Osteoblast (primary cell): ENCODE results near the gene SLC6A16. TPM values are rescaled to one million over a fixed set of nuclear protein-coding genes. Genes with fewer than 3 reads are reported as not detected.

Experiments
- DNase-seq: peaks from one replicate; pipeline ENCODE4 v3.0.0; 2011; ENCODE audit warnings: low spot score, mixed read lengths; ENCODE audit not compliant: insufficient read length; ENCODE audit errors: missing footprints
- H2AFZ ChIP-seq: 2 replicates; pipeline ENCODE4 v1.6.0; 2011; ENCODE audit warnings: mild to moderate bottlenecking, low read length
- H3K27ac ChIP-seq: 2 replicates; pipeline ENCODE4 v1.5.1; 2011; ENCODE audit warnings: mild to moderate bottlenecking, low read depth, low read length, moderate library complexity
- H3K27me3 ChIP-seq: 2 replicates; pipeline ENCODE4 v1.6.0; 2012; ENCODE audit warnings: mild to moderate bottlenecking, control low read depth, inconsistent platforms, low read length, moderate library complexity; ENCODE audit not compliant: insufficient read depth
- H3K36me3 ChIP-seq: 2 replicates; pipeline ENCODE4 v1.5.1; 2011; ENCODE audit warnings: mild to moderate bottlenecking, low read length, control low read depth, moderate library complexity; ENCODE audit not compliant: insufficient read depth
- H3K4me1 ChIP-seq: 2 replicates; pipeline ENCODE4 v1.5.1; 2011; ENCODE audit warnings: mild to moderate bottlenecking, low read length, control low read depth, moderate library complexity; ENCODE audit not compliant: insufficient read depth
- H3K4me2 ChIP-seq: 2 replicates; pipeline ENCODE4 v1.6.0; 2011; ENCODE audit warnings: mild to moderate bottlenecking, low read length; ENCODE audit not compliant: insufficient read depth
- H3K4me3 ChIP-seq: fragments of 200-600 bp; sonication (generic); 3 replicates; pipeline ENCODE4 v1.5.1; 2012; ENCODE audit warnings: mild to moderate bottlenecking, low read length, inconsistent platforms; ENCODE audit not compliant: insufficient read depth
- H3K79me2 ChIP-seq: 2 replicates; pipeline ENCODE4 v1.6.0; 2012; ENCODE audit warnings: mild to moderate bottlenecking, low read length, control low read depth, inconsistent platforms; ENCODE audit not compliant: insufficient read depth
- H3K9me3 ChIP-seq: 2 replicates; pipeline ENCODE4 v1.5.1; 2011; ENCODE audit warnings: low read depth, low read length, control low read depth
- H4K20me1 ChIP-seq: 2 replicates; pipeline ENCODE4 v1.6.0; 2012; ENCODE audit warnings: mild to moderate bottlenecking, low read length, control low read depth; ENCODE audit not compliant: insufficient read depth
- small RNA-seq: library from RNA; depleted of rRNA; stranded (forward); fragments of <200 nt; gene quantifications from one replicate; pipeline ENCODE3, GENCODE V24; 2012
- total RNA-seq: library from RNA; depleted of rRNA; stranded (reverse); fragments of >200 nt; gene quantifications from 2 replicates; pipeline ENCODE4 v1.2.3, GENCODE V29; 2012
- TF ChIP-seq, protein P1 (sequence below): IDR thresholded peaks from 2 replicates; pipeline ENCODE4 v1.5.1; 2011; ENCODE audit warnings: mild to moderate bottlenecking, low read depth, low read length, moderate library complexity; ENCODE audit errors: extremely low read depth

Gene SLC6A16
- total RNA-seq, 1 donor, result 0.72 TPM

GRCh38 chr19:49243726-49244125 is 81.3 kb downstream of the SLC6A16 start:
- H3K27ac ChIP-seq, result no peak overlapping the region
- no peaks in the 10 kb centered on the region for H3K4me1 ChIP-seq
- no peaks in the 10 kb centered on the region for H4K20me1 ChIP-seq
- H3K9me3 ChIP-seq, result no peaks in the 10 kb centered on the region
- H3K36me3 ChIP-seq, result no peaks in the 10 kb centered on the region
- TF ChIP-seq, protein P1, sequence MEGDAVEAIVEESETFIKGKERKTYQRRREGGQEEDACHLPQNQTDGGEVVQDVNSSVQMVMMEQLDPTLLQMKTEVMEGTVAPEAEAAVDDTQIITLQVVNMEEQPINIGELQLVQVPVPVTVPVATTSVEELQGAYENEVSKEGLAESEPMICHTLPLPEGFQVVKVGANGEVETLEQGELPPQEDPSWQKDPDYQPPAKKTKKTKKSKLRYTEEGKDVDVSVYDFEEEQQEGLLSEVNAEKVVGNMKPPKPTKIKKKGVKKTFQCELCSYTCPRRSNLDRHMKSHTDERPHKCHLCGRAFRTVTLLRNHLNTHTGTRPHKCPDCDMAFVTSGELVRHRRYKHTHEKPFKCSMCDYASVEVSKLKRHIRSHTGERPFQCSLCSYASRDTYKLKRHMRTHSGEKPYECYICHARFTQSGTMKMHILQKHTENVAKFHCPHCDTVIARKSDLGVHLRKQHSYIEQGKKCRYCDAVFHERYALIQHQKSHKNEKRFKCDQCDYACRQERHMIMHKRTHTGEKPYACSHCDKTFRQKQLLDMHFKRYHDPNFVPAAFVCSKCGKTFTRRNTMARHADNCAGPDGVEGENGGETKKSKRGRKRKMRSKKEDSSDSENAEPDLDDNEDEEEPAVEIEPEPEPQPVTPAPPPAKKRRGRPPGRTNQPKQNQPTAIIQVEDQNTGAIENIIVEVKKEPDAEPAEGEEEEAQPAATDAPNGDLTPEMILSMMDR, result no peak
- no peak overlapping the region for H3K4me2 ChIP-seq
- H2AFZ ChIP-seq, result no peak overlapping the region
- no peak overlapping the region for H3K4me3 ChIP-seq
- no peaks in the 10 kb centered on the region for H3K27me3 ChIP-seq
- no peak for DNase-seq
- no peaks in the 10 kb centered on the region for H3K79me2 ChIP-seq

GRCh38 chr19:49243129-49243528 is 81.9 kb downstream of the SLC6A16 start:
- peak; percentile 51 for DNase-seq

DNA sequence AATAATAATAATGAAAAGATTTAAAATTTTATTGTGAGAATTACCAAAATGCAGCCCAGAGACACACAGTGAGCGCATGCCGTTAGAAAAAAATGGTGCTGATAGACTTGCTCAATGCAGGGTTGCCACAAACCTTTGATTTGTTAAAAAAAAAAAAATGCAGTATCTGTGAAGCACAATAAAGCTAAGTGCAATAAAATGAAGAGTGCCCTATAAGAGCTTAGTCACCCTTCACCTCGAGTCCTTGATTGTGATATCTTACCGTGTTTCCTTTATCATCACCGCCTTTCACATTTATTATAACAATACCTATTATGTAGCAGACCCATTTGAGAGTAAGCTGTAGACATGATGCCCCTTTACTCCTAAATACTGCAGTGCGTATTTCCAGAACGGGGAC is 83.2 kb downstream of the SLC6A16 start:
- Histone ChIP-seq H2AFZ (no peak overlapping the region), H3K27me3 (no peaks in the 10 kb centered on the region), H3K27ac (no peak overlapping the region), H3K4me1 (no peaks in the 10 kb centered on the region), H3K4me2 (no peak overlapping the region), H3K9me3 (no peaks in the 10 kb centered on the region), H3K36me3 (no peaks in the 10 kb centered on the region), H3K79me2 (no peaks in the 10 kb centered on the region), H3K4me3 (no peak overlapping the region), H4K20me1 (no peaks in the 10 kb centered on the region)
- DNase-seq, result no peak
- TF ChIP-seq, protein P1, result no peak

More at GRCh38 chr19:49243129-49243528, 81.9 kb downstream of the SLC6A16 start:
- Histone ChIP-seq H3K27ac (no peak overlapping the region), H4K20me1 (no peaks in the 10 kb centered on the region), H3K79me2 (no peaks in the 10 kb centered on the region), H3K9me3 (no peaks in the 10 kb centered on the region), H2AFZ (no peak overlapping the region), H3K36me3 (no peaks in the 10 kb centered on the region), H3K4me1 (no peaks in the 10 kb centered on the region), H3K4me3 (no peak overlapping the region), H3K27me3 (no peaks in the 10 kb centered on the region), H3K4me2 (no peak overlapping the region)
- TF ChIP-seq, protein P1, result no peak

Small RNAs within 50 kb of the gene (small RNA-seq; reads per million reads assigned to genes)
- not detected for gene MIR4324

Other genes starting within 250 kb of the SLC6A16 start
- gene SNRNP70, start 239.7 kb downstream of the SLC6A16 start, total RNA-seq, result 105 and 111 TPM in 2 replicates
- 5.6 and 6.2 TPM in 2 replicates for gene LIN7B, start 210.8 kb downstream of the SLC6A16 start, total RNA-seq
- gene C19orf73, start 206.0 kb downstream of the SLC6A16 start, total RNA-seq, result 0.36 TPM in 1 of 2 replicates, not detected in the other
- gene PPFIA3, start 205.6 kb downstream of the SLC6A16 start, total RNA-seq, result 1.1 and 1.2 TPM in 2 replicates
- gene HRC, start 169.8 kb downstream of the SLC6A16 start, total RNA-seq, result not detected in 2 replicates
- gene TRPM4, start 167.4 kb downstream of the SLC6A16 start, total RNA-seq, result 15.9 and 20.6 TPM in 2 replicates
- gene CD37, start 10.2 kb upstream of the SLC6A16 start, total RNA-seq, result 0.36 TPM in 1 of 2 replicates, not detected in the other
- 40.1 and 41.3 TPM in 2 replicates for gene TEAD2, start 37.2 kb upstream of the SLC6A16 start, total RNA-seq
- gene DKKL1, start 38.7 kb upstream of the SLC6A16 start, total RNA-seq, result 0.36 TPM in 1 of 2 replicates, not detected in the other
- gene KASH5, start 63.1 kb upstream of the SLC6A16 start, total RNA-seq, result not detected in 2 replicates
- gene PTH2, start 98.2 kb upstream of the SLC6A16 start, total RNA-seq, result not detected in 2 replicates
- not detected in 2 replicates for gene GFY, start 100.2 kb upstream of the SLC6A16 start, total RNA-seq
- under 0.01 TPM in 2 replicates for gene SLC17A7, start 116.3 kb upstream of the SLC6A16 start, total RNA-seq
- gene PIH1D1, start 126.6 kb upstream of the SLC6A16 start, total RNA-seq, result 79.3 and 80.7 TPM in 2 replicates
- 26.4 and 32.7 TPM in 2 replicates for gene ALDH16A1, start 128.0 kb upstream of the SLC6A16 start, total RNA-seq
- gene FLT3LG, start 149.0 kb upstream of the SLC6A16 start, total RNA-seq, result 4.3 and 6.5 TPM in 2 replicates
- 2,082 and 2,185 TPM in 2 replicates for gene RPL13A, start 162.4 kb upstream of the SLC6A16 start, total RNA-seq
- 2,306 and 3,079 TPM in 2 replicates for gene RPS11, start 171.2 kb upstream of the SLC6A16 start, total RNA-seq
- 67.5 and 75.6 TPM in 2 replicates for gene FCGRT, start 187.5 kb upstream of the SLC6A16 start, total RNA-seq
- gene RCN3, start 202.8 kb upstream of the SLC6A16 start, total RNA-seq, result 346 and 377 TPM in 2 replicates